Sigmoid colon (tissue), 4 donors: ENCODE measurements around the gene ZFAND6.

Experiments
- EP300 ChIP-seq, 4 donors: sonication (generic); formaldehyde crosslinking; IDR thresholded peaks; one replicate each; pipeline ENCODE4 v1.6.1; 2017; ENCODE audit warnings: antibody characterized with exemption in 4 of 4
- POLR2A ChIP-seq, 2 donors: fragments of 450-650 bp; IDR thresholded peaks; one replicate each; pipeline ENCODE4 v1.6.1; 2016; ENCODE audit warnings: antibody characterized with exemption in 2 of 2, mild to moderate bottlenecking in 2 of 2, moderate library complexity in 2 of 2
- POLR2AphosphoS5 ChIP-seq, 4 donors: sonication (generic); formaldehyde crosslinking; IDR thresholded peaks; one replicate each; pipeline ENCODE4 v1.6.1; 2017; ENCODE audit warnings: antibody characterized with exemption in 4 of 4
- TF ChIP-seq, protein P1 (sequence below), 4 experiments: fragments of 450-650 bp in 3 of 4; fragments of 200-600 bp in 1 of 4; IDR thresholded peaks; one replicate each; pipeline ENCODE4 v1.5.1; 2016 to 2019; ENCODE audit warnings: antibody characterized with exemption in 4 of 4, mild to moderate bottlenecking in 3 of 4, moderate library complexity in 2 of 4

DNA sequence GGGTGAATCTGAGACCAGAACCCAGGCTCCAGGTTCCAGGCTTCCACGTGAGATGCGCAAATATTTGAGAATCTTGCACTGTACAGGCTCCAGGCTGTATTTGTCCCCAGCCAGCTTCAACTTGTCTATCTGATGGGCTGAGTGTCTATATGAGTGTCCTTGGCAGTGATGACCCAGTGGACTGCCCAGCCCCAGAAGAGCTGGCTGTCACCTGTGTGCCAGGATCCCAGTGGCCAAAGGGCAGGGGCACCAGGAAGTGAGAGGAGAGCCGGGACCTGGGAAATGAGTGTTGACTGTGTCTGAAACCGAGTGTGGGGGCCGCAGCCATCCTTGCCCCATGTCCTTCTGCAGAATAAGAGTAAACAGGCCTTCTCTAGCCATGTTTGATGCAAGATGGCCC is 103.7 kb downstream of the ZFAND6 start:
- TF ChIP-seq POLR2A (IDR thresholded peaks at IDR 0.05) = no peak
- TF ChIP-seq, protein P1, sequence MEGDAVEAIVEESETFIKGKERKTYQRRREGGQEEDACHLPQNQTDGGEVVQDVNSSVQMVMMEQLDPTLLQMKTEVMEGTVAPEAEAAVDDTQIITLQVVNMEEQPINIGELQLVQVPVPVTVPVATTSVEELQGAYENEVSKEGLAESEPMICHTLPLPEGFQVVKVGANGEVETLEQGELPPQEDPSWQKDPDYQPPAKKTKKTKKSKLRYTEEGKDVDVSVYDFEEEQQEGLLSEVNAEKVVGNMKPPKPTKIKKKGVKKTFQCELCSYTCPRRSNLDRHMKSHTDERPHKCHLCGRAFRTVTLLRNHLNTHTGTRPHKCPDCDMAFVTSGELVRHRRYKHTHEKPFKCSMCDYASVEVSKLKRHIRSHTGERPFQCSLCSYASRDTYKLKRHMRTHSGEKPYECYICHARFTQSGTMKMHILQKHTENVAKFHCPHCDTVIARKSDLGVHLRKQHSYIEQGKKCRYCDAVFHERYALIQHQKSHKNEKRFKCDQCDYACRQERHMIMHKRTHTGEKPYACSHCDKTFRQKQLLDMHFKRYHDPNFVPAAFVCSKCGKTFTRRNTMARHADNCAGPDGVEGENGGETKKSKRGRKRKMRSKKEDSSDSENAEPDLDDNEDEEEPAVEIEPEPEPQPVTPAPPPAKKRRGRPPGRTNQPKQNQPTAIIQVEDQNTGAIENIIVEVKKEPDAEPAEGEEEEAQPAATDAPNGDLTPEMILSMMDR (IDR thresholded peaks at IDR 0.05) = no peak
- TF ChIP-seq POLR2AphosphoS5 (IDR thresholded peaks at IDR 0.05) = no peak
- no peak for TF ChIP-seq EP300 (IDR thresholded peaks at IDR 0.05)
